Ascending aorta (tissue), 2 donors: ENCODE results near the gene P2RX2. TPM values are rescaled to one million over a fixed set of nuclear protein-coding genes. Genes with fewer than 3 reads are reported as not detected.

ENCODE experiments used
- DNase-seq, 2 donors: peaks; one replicate each; pipeline ENCODE4 v3.0.0-alpha.2; 2019; ENCODE audit warnings: low spot score in 2 of 2
- H3K27ac ChIP-seq, 2 donors: fragments of 200-600 bp; sonication (generic); one replicate each; pipeline ENCODE4 v1.5.1; 2016 to 2017; ENCODE audit warnings: mild to moderate bottlenecking in 1 of 2
- H3K27me3 ChIP-seq: fragments of 200-600 bp; sonication (generic); one replicate; pipeline ENCODE4 v1.5.1; 2017
- H3K36me3 ChIP-seq, 2 donors: fragments of 200-600 bp; sonication (generic); one replicate each; pipeline ENCODE4 v1.5.1; 2016
- H3K4me1 ChIP-seq, 2 donors: fragments of 200-600 bp; sonication (generic); one replicate each; pipeline ENCODE4 v1.5.1; 2016 to 2017; ENCODE audit warnings: mild to moderate bottlenecking in 1 of 2
- H3K4me3 ChIP-seq, 2 donors: fragments of 200-600 bp; sonication (generic); one replicate each; pipeline ENCODE4 v1.5.1; 2016 to 2017; ENCODE audit warnings: mild to moderate bottlenecking in 1 of 2
- H3K9me3 ChIP-seq, 2 donors: fragments of 200-600 bp; sonication (generic); one replicate each; pipeline ENCODE4 v1.5.1; 2016
- CTCF ChIP-seq, 3 experiments: fragments of 200-600 bp in 2 of 3; fragments of 450-650 bp in 1 of 3; sonication (generic) in 2 of 3; IDR thresholded peaks; one replicate each; pipeline ENCODE4 v1.5.1; 2016 to 2019; ENCODE audit warnings: antibody characterized with exemption in 3 of 3, mild to moderate bottlenecking in 1 of 3, moderate library complexity in 1 of 3
- intact Hi-C: fragments of 100-400 bp; cut with DNase I; formaldehyde crosslinking; loops from one replicate; pipeline ENCODE4 v1.15.1; 2023
- total RNA-seq: library from RNA; depleted of rRNA; stranded (reverse); fragments of >200 nt; gene quantifications from one replicate; pipeline ENCODE4 v1.1.0, GENCODE V29; 2016

The P2RX2 gene
- total RNA-seq, 1 donor from 2014 or later, result not detected

DNA sequence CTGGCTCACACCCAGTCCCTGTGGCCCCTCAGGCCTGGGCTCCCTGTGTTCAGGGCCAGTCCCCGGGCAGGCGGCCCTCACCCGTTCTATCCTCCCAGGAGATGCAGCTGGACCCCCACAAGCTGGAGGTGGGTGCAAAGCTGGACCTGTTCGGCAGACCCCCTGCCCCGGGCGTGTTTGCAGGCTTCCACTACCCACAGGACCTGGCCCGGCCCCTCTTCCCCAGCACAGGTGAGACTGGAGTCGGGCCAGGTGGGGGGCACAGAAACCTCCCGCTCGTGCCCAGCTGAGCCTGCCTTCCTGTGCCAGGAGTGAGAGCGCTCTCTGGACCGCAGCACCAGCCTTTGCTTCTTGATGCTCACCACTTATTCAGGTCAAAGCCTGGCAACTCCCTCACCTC lies 41.9 kb upstream of the P2RX2 start:
- Histone ChIP-seq H3K9me3 (no peaks in the 10 kb centered on the region), H3K27ac (no peak overlapping the region), H3K36me3 (peaks cover 52 to 67% of the 10 kb centered on the region in 2 donors), H3K4me1 (no peaks in the 10 kb centered on the region), H3K4me3 (no peak overlapping the region), H3K27me3 (no peaks in the 10 kb centered on the region)
- DNase-seq, result no peak
- intact Hi-C loops, result no loop called here
- TF ChIP-seq CTCF (IDR thresholded peaks at IDR 0.05), result no peak

GRCh38 chr12:132577191-132577920 lies 41.2 kb upstream of the P2RX2 start:
- H3K36me3 ChIP-seq, result peaks cover 49 to 68% of the 10 kb centered on the region in 2 donors
- H3K27ac ChIP-seq, result no peak overlapping the region
- no peak overlapping the region for H3K4me3 ChIP-seq
- no peaks in the 10 kb centered on the region for H3K9me3 ChIP-seq
- intact Hi-C loops, result no loop called here
- no peak for TF ChIP-seq CTCF (IDR thresholded peaks at IDR 0.05)
- DNase-seq, result no peak
- no peaks in the 10 kb centered on the region for H3K27me3 ChIP-seq
- no peaks in the 10 kb centered on the region for H3K4me1 ChIP-seq

GRCh38 chr12:132578118-132578517 lies 40.5 kb upstream of the P2RX2 start:
- Histone ChIP-seq H3K9me3 (no peaks in the 10 kb centered on the region), H3K27me3 (no peaks in the 10 kb centered on the region), H3K4me1 (no peaks in the 10 kb centered on the region), H3K36me3 (peaks cover 45 to 73% of the 10 kb centered on the region in 2 donors), H3K27ac (no peak overlapping the region), H3K4me3 (no peak overlapping the region)
- DNase-seq, result no peak
- no peak for TF ChIP-seq CTCF (IDR thresholded peaks at IDR 0.05)
- intact Hi-C loops, result no loop called here

- no peak overlapping the region for H3K4me3 ChIP-seq
- H3K4me1 ChIP-seq, result no peaks in the 10 kb centered on the region
- no peaks in the 10 kb centered on the region for H3K9me3 ChIP-seq
- no peak for DNase-seq
- H3K27ac ChIP-seq, result no peak overlapping the region
- intact Hi-C loops, result no loop called here
- H3K36me3 ChIP-seq, result peaks cover 41 to 67% of the 10 kb centered on the region in 2 donors
- no peak for TF ChIP-seq CTCF (IDR thresholded peaks at IDR 0.05)
- no peaks in the 10 kb centered on the region for H3K27me3 ChIP-seq
These were observed 39.8 kb upstream of the P2RX2 start for GRCh38 chr12:132578826-132579225.

DNA sequence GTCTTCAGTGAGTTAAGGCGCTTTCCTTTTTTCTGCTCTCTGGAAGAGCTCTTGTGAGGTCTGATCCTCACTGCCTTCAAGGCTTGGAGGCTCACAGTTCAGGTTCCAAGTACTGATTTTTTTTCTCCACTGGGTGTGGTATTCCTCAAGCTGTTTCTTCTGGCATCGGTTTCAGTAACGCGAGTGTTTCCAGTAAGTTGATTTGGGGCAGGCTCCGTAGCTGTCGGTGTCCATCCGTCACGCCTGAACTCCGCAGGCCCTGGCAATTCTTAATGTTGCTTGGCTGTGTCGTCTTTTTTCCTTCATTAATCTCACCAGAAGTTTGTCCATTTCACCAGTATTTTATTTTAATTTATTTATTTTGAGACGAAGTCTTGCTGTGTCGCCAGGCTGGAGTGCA lies 38.8 kb upstream of the P2RX2 start:
- no peak overlapping the region for H3K4me3 ChIP-seq
- H3K36me3 ChIP-seq, result peaks cover 32 to 57% of the 10 kb centered on the region in 2 donors
- no peak overlapping the region for H3K27ac ChIP-seq
- no peaks in the 10 kb centered on the region for H3K4me1 ChIP-seq
- no peaks in the 10 kb centered on the region for H3K9me3 ChIP-seq
- no peaks in the 10 kb centered on the region for H3K27me3 ChIP-seq
- no peak for TF ChIP-seq CTCF (IDR thresholded peaks at IDR 0.05)
- intact Hi-C loops, result no loop called here
- DNase-seq, result no peak
